ENCODE data around the gene DOCK4. TPM values are rescaled to one million over a fixed set of nuclear protein-coding genes. Genes with fewer than 3 reads are reported as not detected.

DOCK4 gene
- total RNA-seq, 1 experiment from 2014 or later = 20.4 TPM

GRCh38 chr7:112073530-112073929 is 132.7 kb downstream of the DOCK4 start:
- peaks cover 11% of the 10 kb centered on the region for H3K4me1 Mint-ChIP-seq
- H3K4me3 Mint-ChIP-seq = no peak overlapping the region
- POLR2A ChIA-PET = no interaction called here
- DNase-seq (ENCODE audit: low spot score) = no peak
- H3K36me3 Mint-ChIP-seq = peaks cover 7% of the 10 kb centered on the region; the same call in 1 of the 2 replicates
- H3K27me3 Mint-ChIP-seq (ENCODE audit: low read depth) = no peaks in the 10 kb centered on the region
- TF ChIP-seq ATF6 (CRISPR knock-in tag; IDR thresholded peaks at IDR 0.05) (no peak), ZNF317 (CRISPR knock-in tag; IDR thresholded peaks at IDR 0.05; ENCODE audit: borderline replicate concordance, low read depth) (no peak)
- H3K9me3 Mint-ChIP-seq = peaks cover 10% of the 10 kb centered on the region
- CTCF ChIA-PET = no interaction called here
- H3K27ac Mint-ChIP-seq = no peak overlapping the region
- ATAC-seq = no peak

GRCh38 chr7:112072541-112073245 is 133.5 kb downstream of the DOCK4 start:
- Mint-ChIP-seq H3K9me3 (peaks cover 10% of the 10 kb centered on the region), H3K4me1 (peaks cover 15% of the 10 kb centered on the region), H3K36me3 (peaks cover 7% of the 10 kb centered on the region; the same call in 1 of the 2 replicates), H3K27ac (no peak overlapping the region), H3K27me3 (ENCODE audit: low read depth) (no peaks in the 10 kb centered on the region), H3K4me3 (no peak overlapping the region)
- no peak for ATAC-seq
- POLR2A ChIA-PET = interaction anchor here (0.6 kb wide), 1 partner anchor 257 kb away, joined by 5 read pairs; no protein-coding TSS in a partner anchor
- DNase-seq (ENCODE audit: low spot score) = no peak
- no peak for TF ChIP-seq ARID4B (CRISPR knock-in tag; IDR thresholded peaks at IDR 0.05; ENCODE audit: borderline replicate concordance)
- CTCF ChIA-PET = no interaction called here

GRCh38 chr7:112071856-112072255 is 134.3 kb downstream of the DOCK4 start:
- peaks cover 10% of the 10 kb centered on the region for H3K9me3 Mint-ChIP-seq
- DNase-seq (ENCODE audit: low spot score) (no peak), ATAC-seq (no peak)
- H3K4me1 Mint-ChIP-seq = peaks cover 20% of the 10 kb centered on the region
- no peak overlapping the region for H3K4me3 Mint-ChIP-seq
- POLR2A ChIA-PET = no interaction called here
- no peak overlapping the region for H3K27ac Mint-ChIP-seq
- no peaks in the 10 kb centered on the region for H3K27me3 Mint-ChIP-seq (ENCODE audit: low read depth)
- CTCF ChIA-PET = no interaction called here
- no peak for TF ChIP-seq GTF2I (CRISPR knock-in tag; conservative IDR thresholded peaks at IDR 0.05)
- peaks cover 7% of the 10 kb centered on the region; the same call in 1 of the 2 replicates for H3K36me3 Mint-ChIP-seq

- POLR2A ChIA-PET = no interaction called here
- no peak for ATAC-seq
- DNase-seq (ENCODE audit: low spot score) = no peak
- Mint-ChIP-seq H3K9me3 (peaks cover 10% of the 10 kb centered on the region), H3K4me3 (no peak overlapping the region), H3K27me3 (ENCODE audit: low read depth) (no peaks in the 10 kb centered on the region), H3K27ac (no peak overlapping the region), H3K4me1 (peaks cover 20% of the 10 kb centered on the region), H3K36me3 (peaks cover 7% of the 10 kb centered on the region; the same call in 1 of the 2 replicates)
- CTCF ChIA-PET = interaction anchor here (1.3 kb wide), 1 partner anchor 8 kb away, joined by 6 read pairs; no protein-coding TSS in a partner anchor
- TF ChIP-seq ZNF232 (CRISPR knock-in tag; IDR thresholded peaks at IDR 0.05) = no peak
- TF ChIP-seq CBFB (CRISPR knock-in tag; IDR thresholded peaks at IDR 0.05; ENCODE audit: low read depth) = no peak
- TF ChIP-seq RELA (CRISPR knock-in tag; IDR thresholded peaks at IDR 0.05; ENCODE audit: borderline replicate concordance) = no peak
- TF ChIP-seq NFYB (CRISPR knock-in tag; conservative IDR thresholded peaks at IDR 0.05; ENCODE audit: low read depth) = no peak
- TF ChIP-seq PREB (CRISPR knock-in tag; IDR thresholded peaks at IDR 0.05; ENCODE audit: borderline replicate concordance) = no peak
- TF ChIP-seq STAT6 (CRISPR knock-in tag; conservative IDR thresholded peaks at IDR 0.05; ENCODE audit: low read depth) = no peak
- TF ChIP-seq ATF1 (CRISPR knock-in tag; IDR thresholded peaks at IDR 0.05) = no peak
- TF ChIP-seq JUN (CRISPR knock-in tag; IDR thresholded peaks at IDR 0.05) = no peak
- no peak for TF ChIP-seq FOXP4 (CRISPR knock-in tag; IDR thresholded peaks at IDR 0.05)
- TF ChIP-seq ZNF121 (CRISPR knock-in tag; IDR thresholded peaks at IDR 0.05) = no peak
- TF ChIP-seq JAZF1 (CRISPR knock-in tag; IDR thresholded peaks at IDR 0.05) = no peak
Measured at GRCh38 chr7:112070674-112071256, 135.4 kb downstream of the DOCK4 start.
